ENCODE results near the gene SUMO3.
A peak's percentile ranks its signal among the peaks of the same experiment; 100 is the strongest.

The SUMO3 gene

DNA sequence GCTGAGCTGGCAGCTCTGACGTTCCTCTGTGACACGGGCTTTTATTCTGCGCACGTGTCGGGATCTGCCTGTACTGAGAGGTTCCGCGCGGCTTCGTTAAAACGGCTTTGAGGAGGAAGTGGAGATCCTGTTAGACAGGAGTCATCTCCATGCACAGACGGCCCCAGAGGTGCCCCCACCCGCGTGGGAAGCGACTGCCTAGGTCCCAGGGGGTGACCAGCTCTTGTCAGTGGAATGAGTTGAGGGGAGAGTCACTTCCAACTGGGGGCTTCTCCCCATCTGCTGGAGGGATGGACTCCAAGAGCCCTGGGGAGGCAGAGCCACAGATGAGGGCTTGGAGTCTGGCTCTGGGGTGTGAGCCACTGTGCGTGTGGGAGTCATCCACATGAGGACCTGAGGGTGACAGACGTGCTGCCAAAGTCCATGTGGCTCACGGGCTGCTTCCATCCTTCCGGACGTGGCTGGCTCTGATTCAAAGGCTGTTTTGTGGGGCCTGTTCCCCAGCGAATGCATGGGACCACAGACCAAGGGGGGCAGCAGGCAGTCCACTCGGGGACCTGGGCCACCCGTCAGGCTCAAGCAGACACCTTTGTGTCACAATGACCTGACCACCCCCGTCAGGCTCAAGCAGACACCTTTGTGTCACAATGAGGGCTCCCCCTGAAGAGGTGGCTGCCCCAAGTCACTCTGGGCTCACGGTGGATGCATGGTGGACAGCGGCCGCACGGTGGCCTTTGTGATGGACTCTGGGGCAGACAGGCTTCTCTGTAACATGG, 28.8 kb upstream of the SUMO3 start:
- H3K27ac ChIP-seq, result no peak overlapping the region
- no peak for TF ChIP-seq ZFX (IDR thresholded peaks at IDR 0.05; ENCODE audit: borderline replicate concordance)
- no peak for TF ChIP-seq CTCF (IDR thresholded peaks at IDR 0.05)

- no peak overlapping the region for H3K27ac ChIP-seq
- no peak for TF ChIP-seq ZFX (IDR thresholded peaks at IDR 0.05; ENCODE audit: borderline replicate concordance)
- TF ChIP-seq CTCF (IDR thresholded peaks at IDR 0.05), result peak; percentile 56
Observed at GRCh38 chr21:44846224-44846484, 28.3 kb upstream of the SUMO3 start.

- peak; percentile 84 for TF ChIP-seq CTCF (IDR thresholded peaks at IDR 0.05)
- TF ChIP-seq ZFX (IDR thresholded peaks at IDR 0.05; ENCODE audit: borderline replicate concordance), result no peak
- no peak overlapping the region for H3K27ac ChIP-seq
Observed at GRCh38 chr21:44845418-44846223, 27.8 kb upstream of the SUMO3 start.

GRCh38 chr21:44844256-44844655, 26.4 kb upstream of the SUMO3 start:
- TF ChIP-seq ZFX (IDR thresholded peaks at IDR 0.05; ENCODE audit: borderline replicate concordance) (no peak), CTCF (IDR thresholded peaks at IDR 0.05) (no peak)
- no peak overlapping the region for H3K27ac ChIP-seq

DNA sequence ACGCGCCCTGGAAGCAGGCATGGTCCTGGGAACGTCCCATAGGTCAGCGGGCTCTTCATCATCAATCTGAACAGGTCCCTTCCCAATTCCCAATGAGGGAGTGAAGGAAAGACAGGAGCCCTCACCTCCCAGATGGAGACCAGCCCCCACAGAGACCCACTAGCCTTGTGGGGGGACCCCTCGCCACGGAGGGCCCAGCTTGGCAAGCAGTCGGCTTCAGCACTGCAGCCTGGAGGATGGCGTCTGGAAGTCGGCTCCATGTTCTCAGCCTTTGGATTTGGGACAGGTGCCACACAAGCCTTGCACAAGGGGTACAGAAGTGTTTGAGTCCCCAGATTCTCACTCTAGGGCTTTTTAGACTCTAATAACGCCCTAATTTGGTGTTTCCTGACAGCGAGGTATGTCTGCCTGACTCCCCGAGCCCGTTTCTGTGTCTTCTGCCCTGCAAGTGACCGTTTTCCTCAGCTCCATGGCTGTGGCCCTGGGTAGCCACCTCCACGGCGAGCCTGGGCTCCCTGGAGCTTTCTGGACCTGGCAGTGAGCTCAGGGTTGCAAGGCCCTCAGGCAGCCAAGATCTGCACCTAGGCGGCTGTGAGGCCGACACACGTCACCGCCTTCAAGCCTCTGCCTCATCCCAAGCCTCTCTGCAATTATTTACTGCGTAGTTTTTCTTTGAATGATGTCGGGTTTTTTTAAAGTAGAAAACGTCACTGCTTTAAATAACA, 25.0 kb upstream of the SUMO3 start:
- H3K27ac ChIP-seq, result no peak overlapping the region
- no peak for TF ChIP-seq CTCF (IDR thresholded peaks at IDR 0.05)
- TF ChIP-seq ZFX (IDR thresholded peaks at IDR 0.05; ENCODE audit: borderline replicate concordance), result no peak

DNA sequence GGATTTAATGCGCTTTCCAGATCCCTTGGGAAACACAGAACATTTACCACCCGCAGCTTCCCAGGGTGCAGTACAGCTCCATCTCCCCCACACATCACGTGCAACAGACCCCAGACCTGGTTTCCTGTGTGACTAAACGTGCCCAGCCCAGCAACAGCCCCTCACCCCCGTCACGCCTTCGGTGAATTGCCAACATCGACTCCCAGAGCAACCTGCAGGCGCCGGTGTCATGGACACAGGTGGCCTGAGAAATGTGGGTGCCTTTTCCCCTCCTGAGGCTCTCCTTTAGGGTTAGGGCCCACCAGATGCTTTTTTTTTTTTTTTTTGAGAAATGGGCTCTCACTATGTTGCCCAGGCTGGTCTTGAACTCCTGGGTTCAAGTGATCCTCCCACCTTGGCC, 24.2 kb upstream of the SUMO3 start:
- H3K27ac ChIP-seq, result no peak overlapping the region
- TF ChIP-seq ZFX (IDR thresholded peaks at IDR 0.05; ENCODE audit: borderline replicate concordance) (no peak), CTCF (IDR thresholded peaks at IDR 0.05) (no peak)

All from 22Rv1 (cell line).